ENCODE results near the gene BSG.

The BSG gene

GRCh38 chr19:566844-567243 lies 5.6 kb upstream of the BSG start:
- POLR2A ChIA-PET = no interaction called here

GRCh38 chr19:567296-567900 lies 5.0 kb upstream of the BSG start:
- H3K4me3 ChIP-seq (ENCODE audit: low read depth, low read length) = no peak overlapping the region
- ChIA-PET POLR2A (no interaction called here), CTCF (interaction anchor here (1.0 to 1.3 kb wide), 2 partner anchors 17 to 34 kb away, joined by 3 to 5 read pairs; no protein-coding TSS in a partner anchor)
- no peak for TF ChIP-seq CTCF (IDR thresholded peaks at IDR 0.05; ENCODE audit: insufficient read depth, low read length, missing control alignments)
- no peak for DNase-seq (ENCODE audit: low read depth, low spot score)

More at GRCh38 chr19:566844-567243, 5.6 kb upstream of the BSG start:
- no peak for TF ChIP-seq CTCF (IDR thresholded peaks at IDR 0.05; ENCODE audit: insufficient read depth, low read length, missing control alignments)
- DNase-seq (ENCODE audit: low read depth, low spot score) = no peak
- CTCF ChIA-PET = interaction anchor here (1.3 kb wide), 1 partner anchor 18 kb away, joined by 5 read pairs; no protein-coding TSS in a partner anchor
- H3K4me3 ChIP-seq (ENCODE audit: low read depth, low read length) = no peak overlapping the region

- CTCF ChIA-PET = interaction anchor here (1.4 kb wide), 1 partner anchor 12 kb away, joined by 3 read pairs; no protein-coding TSS in a partner anchor
Observed at GRCh38 chr19:570251-570686, 2.1 kb upstream of the BSG start.

GRCh38 chr19:570937-571565 lies 1.3 kb upstream of the BSG start:
- DNase-seq (ENCODE audit: low read depth, low spot score) = no peak
- ChIA-PET POLR2A (no interaction called here), CTCF (interaction anchor here (0.7 kb wide), 1 partner anchor 39 kb away, joined by 3 read pairs; no protein-coding TSS in a partner anchor)

More at GRCh38 chr19:570251-570686, 2.1 kb upstream of the BSG start:
- DNase-seq (ENCODE audit: low read depth, low spot score) = no peak
- no peak overlapping the region for H3K4me3 ChIP-seq (ENCODE audit: low read depth, low read length)
- POLR2A ChIA-PET = no interaction called here
- no peak for TF ChIP-seq CTCF (IDR thresholded peaks at IDR 0.05; ENCODE audit: insufficient read depth, low read length, missing control alignments)

GRCh38 chr19:571566-571974 lies 826 bp upstream of the BSG start:
- ChIA-PET CTCF (interaction anchor here (0.7 kb wide), 1 partner anchor 39 kb away, joined by 3 read pairs; no protein-coding TSS in a partner anchor), POLR2A (interaction anchor here (1.3 to 1.4 kb wide), 2 partner anchors 16 to 105 kb away, joined by 3 to 4 read pairs; no protein-coding TSS in a partner anchor)
- H3K4me3 ChIP-seq (ENCODE audit: low read depth, low read length) = peak overlapping the region; percentile 63
- TF ChIP-seq CTCF (IDR thresholded peaks at IDR 0.05; ENCODE audit: insufficient read depth, low read length, missing control alignments) = no peak
- DNase-seq (ENCODE audit: low read depth, low spot score) = no peak

More at GRCh38 chr19:570937-571565, 1.3 kb upstream of the BSG start:
- TF ChIP-seq CTCF (IDR thresholded peaks at IDR 0.05; ENCODE audit: insufficient read depth, low read length, missing control alignments) = no peak
- peak overlapping the region; percentile 63 for H3K4me3 ChIP-seq (ENCODE audit: low read depth, low read length)
